ENCODE data around the gene FRMPD4.

Gene FRMPD4

DNA sequence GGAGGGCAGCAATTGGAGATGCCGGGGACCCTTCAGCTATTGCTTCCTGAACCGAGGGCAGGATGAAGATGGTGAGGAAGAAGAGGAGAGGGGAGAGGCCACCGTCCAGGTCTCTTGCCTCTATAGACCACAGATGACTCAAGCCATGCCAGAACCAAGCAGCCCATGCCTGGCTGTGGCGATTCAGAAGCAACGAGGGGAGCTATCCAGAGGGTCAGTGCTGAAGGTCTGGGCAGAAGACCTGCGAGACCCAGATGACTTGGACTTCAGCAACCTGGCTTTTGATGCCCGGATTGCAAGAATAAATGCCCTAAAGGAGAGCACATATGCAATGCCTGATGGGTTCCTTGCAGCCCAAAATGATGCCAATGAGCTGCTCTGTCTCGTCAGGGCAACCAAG, 582.8 kb downstream of the FRMPD4 start:
- no peak for DNase-seq (ENCODE audit: insufficient read length, low spot score)
- no peak for FAIRE-seq
- TF ChIP-seq, protein P1, sequence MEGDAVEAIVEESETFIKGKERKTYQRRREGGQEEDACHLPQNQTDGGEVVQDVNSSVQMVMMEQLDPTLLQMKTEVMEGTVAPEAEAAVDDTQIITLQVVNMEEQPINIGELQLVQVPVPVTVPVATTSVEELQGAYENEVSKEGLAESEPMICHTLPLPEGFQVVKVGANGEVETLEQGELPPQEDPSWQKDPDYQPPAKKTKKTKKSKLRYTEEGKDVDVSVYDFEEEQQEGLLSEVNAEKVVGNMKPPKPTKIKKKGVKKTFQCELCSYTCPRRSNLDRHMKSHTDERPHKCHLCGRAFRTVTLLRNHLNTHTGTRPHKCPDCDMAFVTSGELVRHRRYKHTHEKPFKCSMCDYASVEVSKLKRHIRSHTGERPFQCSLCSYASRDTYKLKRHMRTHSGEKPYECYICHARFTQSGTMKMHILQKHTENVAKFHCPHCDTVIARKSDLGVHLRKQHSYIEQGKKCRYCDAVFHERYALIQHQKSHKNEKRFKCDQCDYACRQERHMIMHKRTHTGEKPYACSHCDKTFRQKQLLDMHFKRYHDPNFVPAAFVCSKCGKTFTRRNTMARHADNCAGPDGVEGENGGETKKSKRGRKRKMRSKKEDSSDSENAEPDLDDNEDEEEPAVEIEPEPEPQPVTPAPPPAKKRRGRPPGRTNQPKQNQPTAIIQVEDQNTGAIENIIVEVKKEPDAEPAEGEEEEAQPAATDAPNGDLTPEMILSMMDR (IDR thresholded peaks at IDR 0.05; ENCODE audit: insufficient read depth, missing control alignments), result no peak

DNA sequence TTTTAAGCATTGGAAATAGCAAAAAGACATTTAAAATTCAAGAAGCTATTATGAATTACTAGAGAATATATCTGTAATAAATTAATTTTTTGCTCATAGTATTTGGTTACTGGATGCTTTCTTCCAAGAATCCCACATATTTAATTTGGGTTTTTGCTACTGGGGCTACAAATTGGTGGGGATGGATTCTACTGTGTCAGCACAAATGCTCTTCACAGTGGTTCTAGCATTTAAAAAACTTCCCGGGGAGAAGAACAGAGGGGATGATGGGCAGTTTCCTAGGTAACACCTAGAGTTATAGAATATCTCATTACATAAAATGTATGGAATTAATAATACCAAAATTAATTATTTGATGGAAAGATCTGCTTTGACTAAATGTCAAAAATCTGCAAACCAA, 584.0 kb downstream of the FRMPD4 start:
- TF ChIP-seq, protein P1 (IDR thresholded peaks at IDR 0.05; ENCODE audit: insufficient read depth, missing control alignments), result no peak
- no peak for DNase-seq (ENCODE audit: insufficient read length, low spot score)
- FAIRE-seq, result no peak

GRCh38 chrX:12741416-12741815, 603.1 kb downstream of the FRMPD4 start:
- TF ChIP-seq, protein P1 (IDR thresholded peaks at IDR 0.05; ENCODE audit: insufficient read depth, missing control alignments), result no peak
- FAIRE-seq, result no peak
- DNase-seq (ENCODE audit: insufficient read length, low spot score), result no peak

GRCh38 chrX:12747433-12747832, 609.2 kb downstream of the FRMPD4 start:
- FAIRE-seq (no peak), DNase-seq (ENCODE audit: insufficient read length, low spot score) (no peak)
- TF ChIP-seq, protein P1 (IDR thresholded peaks at IDR 0.05; ENCODE audit: insufficient read depth, missing control alignments), result no peak

- DNase-seq (ENCODE audit: insufficient read length, low spot score) (no peak), FAIRE-seq (no peak)
- TF ChIP-seq, protein P1 (IDR thresholded peaks at IDR 0.05; ENCODE audit: insufficient read depth, missing control alignments), result no peak
Measured at GRCh38 chrX:12751887-12752286, 613.6 kb downstream of the FRMPD4 start.

DNA sequence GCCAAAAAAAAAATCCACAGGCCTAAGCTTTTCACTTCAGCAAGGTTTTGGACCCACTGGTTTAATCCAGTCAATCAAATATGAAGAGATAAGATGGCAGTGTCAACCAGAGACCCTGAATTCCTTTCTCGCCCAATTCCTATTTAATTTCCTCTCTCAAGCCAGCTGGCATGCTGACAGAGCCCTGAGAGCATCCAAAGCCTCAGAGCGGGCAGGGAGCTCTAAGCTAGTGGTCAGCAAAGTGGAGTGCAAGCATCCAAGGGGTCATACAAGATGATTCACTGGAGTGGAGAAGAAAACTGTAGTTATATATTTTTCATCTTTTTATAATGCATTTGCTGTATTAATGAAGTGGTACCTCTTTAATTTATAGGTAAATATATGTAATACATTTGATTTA, 615.1 kb downstream of the FRMPD4 start:
- DNase-seq (ENCODE audit: insufficient read length, low spot score), result no peak
- FAIRE-seq, result no peak
- TF ChIP-seq, protein P1 (IDR thresholded peaks at IDR 0.05; ENCODE audit: insufficient read depth, missing control alignments), result no peak

DNA sequence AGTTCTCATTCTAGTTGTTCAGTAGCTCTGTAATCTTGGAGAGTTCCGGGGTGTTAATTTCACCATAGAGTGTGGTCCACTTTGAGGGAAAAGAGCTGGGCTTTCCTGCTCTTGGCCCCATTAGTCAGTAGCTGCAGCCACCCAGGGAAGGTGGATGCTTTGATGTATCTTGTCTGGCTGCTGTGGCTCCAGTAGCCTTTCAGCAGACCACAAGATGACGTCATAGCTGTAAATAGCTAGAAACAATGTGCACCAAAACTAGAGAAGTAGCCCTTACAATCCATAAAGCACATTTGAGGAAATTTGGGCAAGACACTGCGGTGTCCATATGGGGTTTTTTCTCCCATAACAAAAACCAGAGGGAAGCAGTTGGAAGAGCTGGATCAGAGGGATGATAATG, 620.0 kb downstream of the FRMPD4 start:
- DNase-seq (ENCODE audit: insufficient read length, low spot score) (no peak), FAIRE-seq (no peak)
- TF ChIP-seq, protein P1 (IDR thresholded peaks at IDR 0.05; ENCODE audit: insufficient read depth, missing control alignments), result no peak

All from D721Med (cell line).